ENCODE results near the gene CBFB. TPM values are rescaled to one million over a fixed set of nuclear protein-coding genes. Genes with fewer than 3 reads are reported as not detected.
"Not testable (repeated sequence)": the region's sequence is repeated elsewhere in the genome, so short reads cannot be mapped to it uniquely, and the experiment has no call there.

Gene CBFB
- total RNA-seq, 1 experiment from 2014 or later = 98.9 TPM

DNA sequence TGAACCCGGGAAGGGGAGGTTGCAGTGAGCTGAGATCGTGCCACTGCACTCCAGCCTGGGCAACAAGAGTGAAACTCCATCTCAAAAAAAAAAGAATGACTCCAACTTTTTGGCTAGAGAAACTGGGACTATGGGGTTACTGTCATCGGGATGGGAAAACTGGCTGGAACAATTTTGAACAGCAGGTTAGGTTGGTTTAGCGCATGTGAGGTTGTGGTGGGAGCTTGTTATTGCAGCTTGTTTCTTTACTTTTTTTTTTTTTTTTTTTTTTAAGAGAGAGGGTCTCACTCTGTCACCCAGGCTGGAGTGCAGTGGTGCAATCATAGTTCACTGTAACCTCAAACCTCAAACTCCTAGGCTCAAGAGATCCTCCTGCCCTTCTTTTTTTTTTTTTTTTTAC, 12.6 kb downstream of the CBFB start:
- not testable (repeated sequence) for DNase-seq (ENCODE audit: low spot score)

DNA sequence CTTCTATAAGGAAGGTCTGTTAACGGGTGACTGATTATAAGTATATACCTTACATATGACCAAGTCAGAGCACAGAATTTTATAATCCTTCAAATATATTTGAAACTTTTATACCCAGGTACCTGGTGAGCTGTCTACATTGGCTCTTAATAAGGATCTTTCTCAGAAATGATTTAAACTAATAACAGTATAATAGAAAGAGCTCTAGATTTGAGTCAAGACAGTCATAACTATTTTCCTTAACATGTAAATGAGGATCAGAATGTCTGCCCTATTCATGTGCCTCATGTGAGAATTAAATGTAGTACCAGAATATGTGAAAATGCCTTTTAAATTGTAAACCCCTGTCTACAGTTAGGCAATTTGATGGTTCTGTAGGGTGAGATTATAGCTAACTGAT, 14.5 kb downstream of the CBFB start:
- no peak for DNase-seq (ENCODE audit: low spot score)

- DNase-seq (ENCODE audit: low spot score) = no peak
These were observed 21.8 kb downstream of the CBFB start for GRCh38 chr16:67050796-67051195.

DNA sequence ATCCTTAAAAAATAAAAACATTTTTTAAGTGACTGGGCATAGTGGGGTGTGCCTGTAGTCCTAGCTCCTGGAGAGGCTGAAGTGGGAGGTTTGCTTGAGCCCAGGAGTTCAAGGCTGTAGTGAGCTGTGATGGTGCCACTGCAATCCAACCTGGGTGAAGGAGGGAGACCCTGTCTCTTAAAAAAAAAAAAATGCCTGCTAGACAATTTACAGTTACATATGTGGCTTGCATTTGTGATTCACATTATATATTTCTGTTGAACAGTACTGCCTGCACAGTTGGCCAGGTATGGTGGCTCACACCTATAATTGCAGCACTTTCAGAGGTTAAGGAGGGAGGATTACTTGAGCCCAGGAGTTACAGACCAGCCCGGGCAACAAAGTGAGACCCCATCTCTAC, 23.4 kb downstream of the CBFB start:
- DNase-seq (ENCODE audit: low spot score) = no peak

GRCh38 chr16:67053767-67054334, 24.9 kb downstream of the CBFB start:
- DNase-seq (ENCODE audit: low spot score) = no peak

- no peak for DNase-seq (ENCODE audit: low spot score)
These were observed 26.0 kb downstream of the CBFB start for GRCh38 chr16:67054901-67055300.

DNA sequence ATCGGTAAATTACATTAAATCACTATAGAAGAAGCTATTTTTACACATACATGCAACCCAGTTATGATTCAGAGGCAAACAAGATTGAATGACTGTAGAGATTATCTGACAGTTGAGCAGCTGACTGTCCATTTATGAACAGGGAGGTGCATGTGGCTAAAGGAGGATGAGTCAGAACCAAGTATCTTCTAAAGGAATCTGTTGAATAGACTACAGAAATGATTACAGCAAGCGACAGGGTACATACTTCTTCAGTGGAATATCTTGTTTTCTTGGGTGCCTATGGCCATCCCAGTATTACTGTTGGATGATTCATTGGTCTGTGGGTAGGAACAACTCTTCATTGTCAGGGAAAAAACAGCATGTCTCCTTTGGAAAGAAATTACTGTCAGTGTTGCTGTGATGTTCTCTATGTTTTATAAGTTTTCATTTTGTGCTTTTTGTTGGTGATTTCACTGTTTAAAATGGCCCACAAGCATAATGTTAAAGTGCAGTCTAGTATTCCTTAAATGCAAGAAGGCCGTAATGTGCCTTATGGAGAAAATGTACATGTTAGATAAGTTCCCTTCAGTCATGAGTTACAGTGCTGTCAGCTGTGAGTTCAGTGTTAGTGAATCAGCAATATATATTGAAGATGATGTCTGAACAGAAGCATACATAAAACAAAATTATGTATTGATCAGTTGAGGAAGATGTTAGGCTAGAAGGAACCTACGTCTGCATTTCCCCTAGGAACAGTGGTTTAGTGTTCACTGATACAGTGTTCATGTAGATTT, 27.0 kb downstream of the CBFB start:
- DNase-seq (ENCODE audit: low spot score) = no peak

DNA sequence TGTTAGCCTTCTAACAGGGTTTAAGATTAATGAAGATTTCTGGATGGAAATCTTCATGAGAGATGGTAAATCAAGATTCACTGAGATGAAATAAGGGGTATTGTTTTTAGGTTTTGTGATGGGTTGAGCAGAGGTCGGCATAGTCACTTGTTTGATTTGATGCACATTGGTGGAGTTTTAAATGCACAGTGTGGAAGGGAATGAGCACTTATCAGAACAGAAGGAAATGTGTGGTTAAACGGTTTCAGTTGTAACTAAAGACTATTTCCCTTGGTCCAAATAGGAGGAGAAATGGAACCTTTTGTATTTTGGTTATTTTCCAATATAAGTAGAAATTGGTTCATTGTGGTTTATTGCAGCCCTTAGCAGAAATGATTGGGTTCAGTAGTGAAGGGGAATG, 34.1 kb downstream of the CBFB start:
- DNase-seq (ENCODE audit: low spot score) = no peak

- no peak for DNase-seq (ENCODE audit: low spot score)
These were observed 39.3 kb downstream of the CBFB start for GRCh38 chr16:67068212-67068753.

DNA sequence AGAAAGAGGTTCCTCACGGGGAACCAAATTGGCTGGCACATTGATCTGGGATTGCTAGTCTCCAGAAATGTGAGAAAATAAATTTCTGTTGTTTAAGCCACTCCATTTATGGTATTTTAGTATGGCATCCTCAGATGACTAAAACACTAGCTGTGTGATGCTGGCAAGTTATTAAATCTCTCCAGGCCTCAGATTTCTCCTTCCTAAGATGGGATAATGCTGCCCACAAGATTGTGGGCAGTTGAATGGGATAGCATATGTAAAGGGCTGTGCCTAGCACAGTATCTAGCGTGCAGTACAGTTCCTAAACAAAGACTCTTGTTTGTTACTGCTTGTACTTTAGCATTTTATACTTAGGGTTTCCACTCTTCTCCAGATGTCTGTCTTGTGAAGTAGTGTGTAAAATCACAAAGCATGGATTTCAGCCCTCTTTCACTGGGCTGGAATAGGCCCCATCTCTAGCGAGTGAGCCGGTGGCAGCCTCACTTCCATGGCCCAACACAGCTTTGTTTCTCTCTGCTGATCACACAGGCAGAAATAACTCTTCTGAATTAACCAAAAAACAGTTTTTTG, 42.6 kb downstream of the CBFB start:
- DNase-seq (ENCODE audit: low spot score) = no peak

DNA sequence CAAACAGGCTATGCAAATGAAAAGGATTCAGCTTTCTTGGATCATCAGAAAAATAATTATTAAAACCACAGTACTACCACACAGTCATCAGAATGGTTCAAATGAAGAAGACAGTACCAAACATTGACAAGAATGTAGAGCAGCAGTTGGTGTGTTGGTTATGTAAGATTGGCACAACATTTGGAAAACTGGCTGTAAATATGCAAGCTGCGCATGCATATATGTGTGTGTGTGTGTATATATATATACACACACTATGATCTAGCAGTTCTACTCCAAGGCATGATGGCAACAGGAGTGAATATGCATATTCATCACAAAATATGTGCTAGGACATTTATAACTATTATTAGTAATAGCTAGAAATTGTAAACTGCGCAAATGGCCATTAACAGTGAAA, 46.4 kb downstream of the CBFB start:
- no peak for DNase-seq (ENCODE audit: low spot score)

DNA sequence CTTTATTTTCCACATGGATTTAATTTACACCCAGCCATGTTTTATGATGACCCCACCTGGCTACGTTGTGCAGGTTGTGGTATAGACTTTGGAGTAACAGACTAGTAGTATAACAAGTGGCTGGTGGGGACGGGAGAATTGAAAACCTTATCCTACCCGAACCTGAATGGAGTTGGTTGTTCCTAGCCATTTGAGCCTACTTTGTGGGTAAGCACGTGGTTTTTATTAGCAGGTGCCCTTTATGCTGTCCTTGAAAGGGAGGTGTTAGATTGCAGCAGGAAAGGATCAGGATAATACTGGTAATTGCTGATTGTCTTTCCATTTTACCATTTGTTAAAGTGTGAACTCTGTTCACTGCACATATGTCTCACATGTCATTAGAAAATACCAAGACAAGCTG, 48.9 kb downstream of the CBFB start:
- no peak for DNase-seq (ENCODE audit: low spot score)

GRCh38 chr16:67082100-67082499, 53.2 kb downstream of the CBFB start:
- no peak for DNase-seq (ENCODE audit: low spot score)

DNA sequence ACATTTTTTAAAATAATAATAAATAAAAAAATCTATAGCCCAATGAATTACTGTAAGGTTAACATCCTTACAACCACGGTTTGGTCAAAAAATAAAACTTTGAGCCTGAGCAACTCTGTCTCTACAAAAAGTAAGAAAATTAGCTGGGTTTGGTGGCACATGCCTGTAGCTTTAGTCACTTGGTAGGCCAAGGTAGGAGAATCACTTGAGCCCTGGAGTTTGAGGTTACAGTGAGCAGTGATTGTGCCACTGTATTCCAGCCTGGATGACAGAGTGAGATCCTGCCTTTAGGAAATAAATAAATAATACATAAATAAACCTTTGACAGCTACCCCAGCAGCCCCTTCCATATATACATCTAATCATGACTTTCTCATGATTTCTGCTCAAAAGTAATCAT, 53.9 kb downstream of the CBFB start:
- no peak for DNase-seq (ENCODE audit: low spot score)

GRCh38 chr16:67084345-67085028, 55.5 kb downstream of the CBFB start:
- no peak for DNase-seq (ENCODE audit: low spot score)

- no peak for DNase-seq (ENCODE audit: low spot score)
These were observed 57.9 kb downstream of the CBFB start for GRCh38 chr16:67086822-67087221.

GRCh38 chr16:67087291-67087690, 58.3 kb downstream of the CBFB start:
- DNase-seq (ENCODE audit: low spot score) = no peak

GRCh38 chr16:67087803-67088202, 58.9 kb downstream of the CBFB start:
- no peak for DNase-seq (ENCODE audit: low spot score)

DNA sequence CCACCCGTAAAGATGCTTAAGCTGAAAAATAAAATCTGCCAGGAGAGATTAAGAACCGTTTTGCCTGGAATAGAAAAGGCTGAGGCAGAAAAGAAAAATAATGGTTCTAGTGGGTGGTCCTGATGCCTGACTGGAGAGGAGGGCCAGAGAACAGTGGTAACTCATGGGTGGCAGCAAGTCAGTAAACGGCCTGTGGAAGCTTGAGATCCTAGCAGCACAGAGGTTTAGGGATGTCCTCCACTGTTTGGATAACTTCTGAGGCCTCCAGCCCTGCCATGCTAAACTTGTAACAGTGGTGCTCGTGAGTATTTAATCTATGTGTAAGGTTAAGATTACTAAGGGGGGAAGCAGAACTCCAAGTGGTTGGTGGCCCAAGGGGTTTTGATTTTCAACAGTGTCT, 59.6 kb downstream of the CBFB start:
- no peak for DNase-seq (ENCODE audit: low spot score)

DNA sequence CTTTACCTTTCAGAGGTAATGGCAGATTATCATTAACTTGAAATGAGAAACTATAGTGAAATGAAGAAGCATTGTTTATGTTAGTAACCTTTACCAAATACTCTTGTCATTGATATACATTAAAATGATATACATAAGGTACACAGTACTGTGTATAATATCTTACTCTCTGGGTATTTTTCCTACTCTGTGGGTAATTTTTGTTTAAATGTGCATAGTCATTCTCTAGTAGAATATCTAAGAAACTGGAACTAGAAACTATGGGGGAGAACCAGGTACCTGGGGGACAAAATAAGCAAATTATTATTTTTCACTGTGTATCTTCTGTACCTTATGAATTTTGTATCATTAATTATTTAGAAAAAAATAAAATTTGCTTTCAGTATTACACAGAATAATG, 60.2 kb downstream of the CBFB start:
- DNase-seq (ENCODE audit: low spot score) = no peak

DNA sequence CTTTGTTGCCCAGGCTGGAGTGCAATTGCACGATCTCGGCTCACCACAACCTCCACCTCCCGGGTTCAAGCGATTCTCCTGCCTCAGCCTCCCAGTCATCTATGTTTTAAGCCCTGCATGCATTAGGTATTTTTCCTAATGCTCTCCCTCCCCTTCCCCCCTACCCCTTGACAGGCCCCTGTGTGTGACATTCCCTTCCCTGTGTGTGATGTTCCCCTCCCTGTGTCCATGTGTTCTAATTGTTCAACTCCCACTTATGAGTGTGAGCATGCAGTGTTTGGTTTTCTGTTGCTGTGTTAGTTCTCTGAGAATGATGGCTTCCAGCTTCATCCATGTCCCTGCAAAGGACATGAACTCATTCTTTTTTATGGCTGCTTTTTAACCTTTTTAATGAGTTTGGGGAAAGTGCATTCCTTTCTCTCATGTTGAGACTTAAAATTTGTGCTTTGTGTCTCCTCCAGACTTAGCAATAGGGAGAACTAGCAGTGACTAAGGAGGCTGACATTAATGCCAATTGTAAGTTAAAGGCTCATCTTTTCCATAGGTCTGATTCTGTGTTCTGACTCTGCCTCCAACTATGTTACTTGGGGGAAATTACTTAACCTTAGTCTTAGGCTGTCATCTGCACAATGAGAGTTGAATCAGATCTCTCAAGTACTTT, 63.1 kb downstream of the CBFB start:
- DNase-seq (ENCODE audit: low spot score) = no peak

Data from HT-29 (cell line).